Endothelial cell of umbilical vein (primary cell): Measurements from ENCODE around the gene CASP7.

Experiments used
- CTCF ChIP-seq, 2 donors: IDR thresholded peaks; 1 replicate in 1 of 2; 2 replicates in 1 of 2; pipeline ENCODE4 v1.5.1; 2011; ENCODE audit warnings: low read length in 2 of 2, mild to moderate bottlenecking in 2 of 2, moderate library complexity in 2 of 2, control low read depth in 1 of 2, inconsistent platforms in 1 of 2, low read depth in 1 of 2; ENCODE audit not compliant: insufficient read depth in 1 of 2; ENCODE audit errors: extremely low read depth in 1 of 2
- EZH2 ChIP-seq: IDR thresholded peaks from 2 replicates; pipeline ENCODE4 v1.6.1; 2012; ENCODE audit warnings: borderline replicate concordance, low read depth, mild to moderate bottlenecking, moderate library complexity, low read length, inconsistent platforms; ENCODE audit not compliant: severe bottlenecking
- FOS ChIP-seq: IDR thresholded peaks from 2 replicates; pipeline ENCODE4 v1.6.1; 2011; ENCODE audit warnings: mild to moderate bottlenecking, low read length, moderate library complexity, borderline replicate concordance; ENCODE audit not compliant: insufficient read depth
- GATA2 ChIP-seq: IDR thresholded peaks from 2 replicates; pipeline ENCODE4 v1.7.0; 2011; ENCODE audit warnings: low read depth, mild to moderate bottlenecking, moderate library complexity, mixed read lengths, low read length; ENCODE audit not compliant: insufficient read length, insufficient read depth
- POLR2A ChIP-seq: IDR thresholded peaks from 2 replicates; pipeline ENCODE4 v1.6.1; 2012; ENCODE audit warnings: low read depth, mild to moderate bottlenecking, control low read depth, low read length
- POLR2AphosphoS5 ChIP-seq: IDR thresholded peaks from 2 replicates; pipeline ENCODE4 v1.6.1; 2012; ENCODE audit warnings: low read depth, mild to moderate bottlenecking, control low read depth, low read length, moderate library complexity; ENCODE audit not compliant: insufficient read depth

GRCh38 chr10:113720386-113720785 lies 40.7 kb downstream of the CASP7 start:
- no peak for TF ChIP-seq CTCF (IDR thresholded peaks at IDR 0.05; ENCODE audit: extremely low read depth in 1 of 2, insufficient read depth in 1 of 2, low read depth in 1 of 2, low read length in 2 of 2)
- TF ChIP-seq GATA2: no peak
- no peak for TF ChIP-seq POLR2A
- no peak for TF ChIP-seq EZH2
- TF ChIP-seq FOS: no peak
- no peak for TF ChIP-seq POLR2AphosphoS5
